Mesothelial cell of epicardium (in vitro differentiated cells): Measurements from ENCODE around the gene MUS81. TPM values are rescaled to one million over a fixed set of nuclear protein-coding genes. Genes with fewer than 3 reads are reported as not detected.

ENCODE experiments used
- DNase-seq, 2 experiments: peaks; one replicate each; pipeline ENCODE4 v3.0.0; 2021; ENCODE audit warnings: low spot score in 2 of 2; ENCODE audit not compliant: unreplicated experiment in 2 of 2
- H3K27ac Mint-ChIP-seq: 2 replicates; pipeline ENCODE4 v1.8.0; 2021; ENCODE audit warnings: mixed read lengths
- H3K27me3 Mint-ChIP-seq: 2 replicates; pipeline ENCODE4 v1.8.0; 2021; ENCODE audit warnings: low read depth, mixed read lengths
- H3K36me3 Mint-ChIP-seq: 2 replicates; pipeline ENCODE4 v1.8.0; 2021; ENCODE audit warnings: mixed read lengths
- H3K4me1 Mint-ChIP-seq: 2 replicates; pipeline ENCODE4 v1.8.0; 2021; ENCODE audit warnings: mixed read lengths
- H3K4me3 Mint-ChIP-seq: 2 replicates; pipeline ENCODE4 v1.8.0; 2021; ENCODE audit warnings: mild to moderate bottlenecking, moderate library complexity, mixed read lengths
- H3K9me3 Mint-ChIP-seq: 2 replicates; pipeline ENCODE4 v1.8.0; 2021; ENCODE audit warnings: mixed read lengths
- CTCF ChIP-seq: fragments of 200-600 bp; sonication (generic); IDR thresholded peaks from one replicate; pipeline ENCODE4 v1.5.0; 2021; ENCODE audit warnings: antibody characterized with exemption; ENCODE audit not compliant: unreplicated experiment
- total RNA-seq: library from RNA; stranded (reverse); gene quantifications from 3 replicates; pipeline ENCODE4 v1.2.1, GENCODE V29; 2021

Gene MUS81
- total RNA-seq, 1 donor from 2014 or later, result 73.7 TPM

- H3K4me3 Mint-ChIP-seq, result no peak overlapping the region
- H3K27ac Mint-ChIP-seq, result no peak overlapping the region
- no peaks in the 10 kb centered on the region for H3K9me3 Mint-ChIP-seq
Observed at GRCh38 chr11:65866509-65867283, 6.5 kb downstream of the MUS81 start.

GRCh38 chr11:65867284-65868071 lies 7.2 kb downstream of the MUS81 start:
- DNase-seq, result no peak
- no peak overlapping the region for H3K4me3 Mint-ChIP-seq
- peaks cover 20% of the 10 kb centered on the region for H3K36me3 Mint-ChIP-seq
- no peaks in the 10 kb centered on the region for H3K9me3 Mint-ChIP-seq
- no peak overlapping the region for H3K27ac Mint-ChIP-seq
- no peak for TF ChIP-seq CTCF
- H3K4me1 Mint-ChIP-seq, result peaks cover 19% of the 10 kb centered on the region
- no peaks in the 10 kb centered on the region for H3K27me3 Mint-ChIP-seq

More at GRCh38 chr11:65866509-65867283, 6.5 kb downstream of the MUS81 start:
- no peak for TF ChIP-seq CTCF
- no peaks in the 10 kb centered on the region for H3K27me3 Mint-ChIP-seq
- H3K4me1 Mint-ChIP-seq, result peaks cover 15% of the 10 kb centered on the region
- H3K36me3 Mint-ChIP-seq, result peaks cover 21% of the 10 kb centered on the region
- no peak for DNase-seq

- no peak overlapping the region for H3K4me3 Mint-ChIP-seq
- H3K27ac Mint-ChIP-seq, result no peak overlapping the region
- no peaks in the 10 kb centered on the region for H3K9me3 Mint-ChIP-seq
- peaks cover 18% of the 10 kb centered on the region for H3K4me1 Mint-ChIP-seq
- TF ChIP-seq CTCF, result no peak
- H3K36me3 Mint-ChIP-seq, result peaks cover 16% of the 10 kb centered on the region
- no peak for DNase-seq
- H3K27me3 Mint-ChIP-seq, result no peaks in the 10 kb centered on the region
Observed at GRCh38 chr11:65868076-65868667, 7.9 kb downstream of the MUS81 start.

GRCh38 chr11:65868907-65869306 lies 8.7 kb downstream of the MUS81 start:
- Mint-ChIP-seq H3K4me3 (no peak overlapping the region), H3K36me3 (peaks cover 16% of the 10 kb centered on the region), H3K27ac (no peak overlapping the region)

More at GRCh38 chr11:65868907-65869306, 8.7 kb downstream of the MUS81 start:
- H3K4me1 Mint-ChIP-seq, result peaks cover 20% of the 10 kb centered on the region
- no peak for TF ChIP-seq CTCF
- H3K27me3 Mint-ChIP-seq, result no peaks in the 10 kb centered on the region
- H3K9me3 Mint-ChIP-seq, result no peaks in the 10 kb centered on the region
- DNase-seq, result no peak
